Measurements from ENCODE around the gene ZNF182. TPM values are rescaled to one million over a fixed set of nuclear protein-coding genes. Genes with fewer than 3 reads are reported as not detected.
A peak's percentile ranks its signal among the peaks of the same experiment; 100 is the strongest.

ZNF182 gene
- total RNA-seq, 1 donor from 2014 or later = 10.0 TPM

- H3K36me3 Mint-ChIP-seq (ENCODE audit: low read depth) = peaks cover 29% of the 10 kb centered on the region
- H3K9me3 Mint-ChIP-seq = no peaks in the 10 kb centered on the region
- H3K4me1 Mint-ChIP-seq = peaks cover 22% of the 10 kb centered on the region
- ChIA-PET CTCF (no interaction called here), POLR2A (no interaction called here)
- H3K27me3 Mint-ChIP-seq = no peaks in the 10 kb centered on the region
- intact Hi-C loops (cut with micrococcal nuclease) = no loop called here
- DNase-seq (no peak), ATAC-seq (ENCODE audit: low read depth) (no peak)
- peak overlapping the region; percentile 98 for H3K27ac Mint-ChIP-seq
- TF ChIP-seq, protein P1, sequence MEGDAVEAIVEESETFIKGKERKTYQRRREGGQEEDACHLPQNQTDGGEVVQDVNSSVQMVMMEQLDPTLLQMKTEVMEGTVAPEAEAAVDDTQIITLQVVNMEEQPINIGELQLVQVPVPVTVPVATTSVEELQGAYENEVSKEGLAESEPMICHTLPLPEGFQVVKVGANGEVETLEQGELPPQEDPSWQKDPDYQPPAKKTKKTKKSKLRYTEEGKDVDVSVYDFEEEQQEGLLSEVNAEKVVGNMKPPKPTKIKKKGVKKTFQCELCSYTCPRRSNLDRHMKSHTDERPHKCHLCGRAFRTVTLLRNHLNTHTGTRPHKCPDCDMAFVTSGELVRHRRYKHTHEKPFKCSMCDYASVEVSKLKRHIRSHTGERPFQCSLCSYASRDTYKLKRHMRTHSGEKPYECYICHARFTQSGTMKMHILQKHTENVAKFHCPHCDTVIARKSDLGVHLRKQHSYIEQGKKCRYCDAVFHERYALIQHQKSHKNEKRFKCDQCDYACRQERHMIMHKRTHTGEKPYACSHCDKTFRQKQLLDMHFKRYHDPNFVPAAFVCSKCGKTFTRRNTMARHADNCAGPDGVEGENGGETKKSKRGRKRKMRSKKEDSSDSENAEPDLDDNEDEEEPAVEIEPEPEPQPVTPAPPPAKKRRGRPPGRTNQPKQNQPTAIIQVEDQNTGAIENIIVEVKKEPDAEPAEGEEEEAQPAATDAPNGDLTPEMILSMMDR (IDR thresholded peaks at IDR 0.05) = no peak
- peak overlapping the region; percentile 46 for H3K4me3 Mint-ChIP-seq
Measured at GRCh38 chrX:48002929-48003328, 860 bp downstream of the ZNF182 start.

DNA sequence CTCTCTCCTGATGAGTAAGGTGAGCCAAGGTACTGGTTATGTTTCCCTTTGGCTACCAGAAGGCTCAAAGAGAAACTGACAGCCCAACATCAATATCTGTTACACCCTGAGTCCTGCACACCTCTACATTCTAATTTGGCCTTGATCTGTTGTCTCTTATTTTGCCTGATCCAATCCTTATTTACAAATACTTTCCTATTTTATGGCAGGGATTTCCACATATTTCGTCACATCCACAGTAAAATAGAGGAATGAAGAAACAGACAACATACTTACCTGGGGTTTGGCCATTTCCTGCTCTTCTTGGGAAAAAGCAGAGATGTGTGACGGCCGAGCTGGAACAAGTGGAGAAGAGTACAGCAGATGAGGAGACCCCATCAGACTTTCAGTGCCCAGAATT, 1.5 kb downstream of the ZNF182 start:
- Mint-ChIP-seq H3K36me3 (ENCODE audit: low read depth) (peaks cover 31% of the 10 kb centered on the region), H3K27ac (peak overlapping the region; percentile 14), H3K4me3 (peak overlapping the region; percentile 41), H3K9me3 (no peaks in the 10 kb centered on the region), H3K4me1 (peaks cover 22% of the 10 kb centered on the region), H3K27me3 (no peaks in the 10 kb centered on the region)
- ChIA-PET CTCF (no interaction called here), POLR2A (no interaction called here)
- intact Hi-C loops (cut with micrococcal nuclease) = no loop called here
- TF ChIP-seq, protein P1 (IDR thresholded peaks at IDR 0.05) = no peak
- ATAC-seq (ENCODE audit: low read depth) = no peak
- no peak for DNase-seq

DNA sequence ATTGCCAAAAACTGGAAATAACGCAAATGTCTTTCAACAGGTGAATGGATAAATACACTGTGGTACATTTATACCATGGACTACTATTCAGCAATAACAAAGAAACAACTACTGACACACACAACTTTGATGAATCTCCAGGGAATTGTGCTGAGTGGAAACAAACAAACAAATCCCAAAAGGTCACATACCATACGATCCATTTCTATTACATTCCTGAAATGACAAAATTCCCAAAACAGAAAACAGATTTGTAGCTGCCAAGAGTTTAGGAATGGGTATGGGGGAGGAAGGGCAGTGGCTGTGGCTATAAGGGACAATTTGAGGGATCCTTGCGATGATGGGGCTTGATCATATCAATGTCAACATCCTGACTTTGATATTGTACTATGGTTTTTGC, 2.5 kb downstream of the ZNF182 start:
- DNase-seq (no peak), ATAC-seq (ENCODE audit: low read depth) (no peak)
- ChIA-PET CTCF (no interaction called here), POLR2A (interaction anchor here (0.6 kb wide), 1 partner anchor 255 kb away, joined by 4 read pairs; no protein-coding TSS in a partner anchor)
- Mint-ChIP-seq H3K27ac (no peak overlapping the region), H3K9me3 (no peaks in the 10 kb centered on the region), H3K36me3 (ENCODE audit: low read depth) (peaks cover 38% of the 10 kb centered on the region), H3K27me3 (no peaks in the 10 kb centered on the region), H3K4me1 (peaks cover 22% of the 10 kb centered on the region), H3K4me3 (no peak overlapping the region)
- TF ChIP-seq, protein P1 (IDR thresholded peaks at IDR 0.05) = no peak
- intact Hi-C loops (cut with micrococcal nuclease) = no loop called here

GRCh38 chrX:47992669-47993068, 11.1 kb downstream of the ZNF182 start:
- Mint-ChIP-seq H3K27ac (no peak overlapping the region), H3K4me3 (no peak overlapping the region), H3K9me3 (no peaks in the 10 kb centered on the region), H3K4me1 (peaks cover 14% of the 10 kb centered on the region), H3K36me3 (ENCODE audit: low read depth) (peaks cover 64% of the 10 kb centered on the region), H3K27me3 (no peaks in the 10 kb centered on the region)
- TF ChIP-seq, protein P1 (IDR thresholded peaks at IDR 0.05) = no peak
- ATAC-seq (ENCODE audit: low read depth) (no peak), DNase-seq (no peak)
- intact Hi-C loops (cut with micrococcal nuclease) = no loop called here
- POLR2A ChIA-PET = no interaction called here
- CTCF ChIA-PET = no interaction called here

GRCh38 chrX:47992095-47992380, 11.8 kb downstream of the ZNF182 start:
- TF ChIP-seq, protein P1 (IDR thresholded peaks at IDR 0.05) = no peak
- ATAC-seq (ENCODE audit: low read depth) (no peak), DNase-seq (no peak)
- Mint-ChIP-seq H3K27ac (no peak overlapping the region), H3K27me3 (no peaks in the 10 kb centered on the region), H3K9me3 (no peaks in the 10 kb centered on the region), H3K4me3 (no peak overlapping the region), H3K4me1 (peaks cover 14% of the 10 kb centered on the region), H3K36me3 (ENCODE audit: low read depth) (peaks cover 70% of the 10 kb centered on the region)
- CTCF ChIA-PET = no interaction called here
- intact Hi-C loops (cut with micrococcal nuclease) = no loop called here
- POLR2A ChIA-PET = no interaction called here
